Liver (tissue), 9 donors: ENCODE results near the gene CRYBG1. TPM values are rescaled to one million over a fixed set of nuclear protein-coding genes. Genes with fewer than 3 reads are reported as not detected.

Experiments used
- DNase-seq: peaks from one replicate; pipeline ENCODE4 v3.0.0-alpha.2; 2017; ENCODE audit warnings: low spot score
- H3K27ac ChIP-seq, 2 donors: one replicate each; pipeline ENCODE4 v1.7.0; 2013; ENCODE audit warnings: inconsistent platforms in 2 of 2, low read length in 2 of 2, control low read depth in 1 of 2, low read depth in 1 of 2, mild to moderate bottlenecking in 1 of 2
- H3K27me3 ChIP-seq, 4 donors: one replicate each; pipeline versions ENCODE4 v1.6.1 to v1.7.0; 2013; ENCODE audit warnings: low read length in 3 of 4, inconsistent platforms in 1 of 4, mild to moderate bottlenecking in 1 of 4, moderate library complexity in 1 of 4; ENCODE audit not compliant: control insufficient read depth in 4 of 4, insufficient read depth in 4 of 4
- H3K36me3 ChIP-seq, 4 donors: one replicate each; pipeline versions ENCODE4 v1.6.1 to v1.7.0; 2013; ENCODE audit warnings: low read length in 3 of 4, mild to moderate bottlenecking in 3 of 4, low read depth in 1 of 4, moderate library complexity in 1 of 4; ENCODE audit not compliant: control insufficient read depth in 4 of 4, insufficient read depth in 3 of 4
- H3K4me1 ChIP-seq, 4 donors: one replicate each; pipeline versions ENCODE4 v1.6.1 to v1.7.0; 2013; ENCODE audit warnings: low read length in 3 of 4, mild to moderate bottlenecking in 3 of 4, moderate library complexity in 1 of 4; ENCODE audit not compliant: control insufficient read depth in 4 of 4, insufficient read depth in 4 of 4
- H3K4me3 ChIP-seq, 3 donors: one replicate each; pipeline versions ENCODE4 v1.6.1 to v1.7.0; 2013; ENCODE audit warnings: low read length in 3 of 3, control low read depth in 1 of 3, low read depth in 1 of 3, mild to moderate bottlenecking in 1 of 3
- H3K9ac ChIP-seq, 2 donors: one replicate each; pipeline ENCODE4 v1.7.0; 2013; ENCODE audit warnings: low read length in 2 of 2, mild to moderate bottlenecking in 2 of 2, moderate library complexity in 2 of 2, control low read depth in 1 of 2, low read depth in 1 of 2
- H3K9me3 ChIP-seq, 4 donors: one replicate each; pipeline versions ENCODE4 v1.6.1 to v1.7.0; 2013; ENCODE audit warnings: low read length in 3 of 4; ENCODE audit not compliant: control insufficient read depth in 4 of 4
- CTCF ChIP-seq: fragments of 150-350 bp; IDR thresholded peaks from 2 replicates; pipeline ENCODE4 v1.5.1; 2017; ENCODE audit warnings: improper control_type of control experiment, low read depth, low read length; ENCODE audit not compliant: missing input control
- EGR1 ChIP-seq, 2 donors: IDR thresholded peaks; 2 replicates each; pipeline ENCODE4 v1.6.1; 2016 to 2018; ENCODE audit warnings: antibody characterized with exemption in 2 of 2, low read depth in 2 of 2
- FOXA1 ChIP-seq: IDR thresholded peaks from 2 replicates; pipeline ENCODE4 v1.6.1; 2016; ENCODE audit warnings: antibody characterized with exemption
- GABPA ChIP-seq, 2 donors: IDR thresholded peaks in 1 of 2; conservative IDR thresholded peaks in 1 of 2; 2 replicates each; pipeline ENCODE4 v1.6.1; 2016; ENCODE audit warnings: antibody characterized with exemption in 2 of 2, mild to moderate bottlenecking in 1 of 2, moderate library complexity in 1 of 2
- HNF4A ChIP-seq, 2 donors: conservative IDR thresholded peaks; 2 replicates each; pipeline ENCODE4 v1.6.1; 2016; ENCODE audit warnings: antibody characterized with exemption in 2 of 2, mild to moderate bottlenecking in 2 of 2
- HNF4G ChIP-seq: IDR thresholded peaks from 2 replicates; pipeline ENCODE4 v1.6.1; 2016; ENCODE audit warnings: antibody characterized with exemption
- JUND ChIP-seq, 2 donors: IDR thresholded peaks; 2 replicates each; pipeline ENCODE4 v1.6.1; 2016; ENCODE audit warnings: antibody characterized with exemption in 2 of 2
- MAX ChIP-seq: IDR thresholded peaks from 2 replicates; pipeline ENCODE4 v1.6.1; 2016; ENCODE audit warnings: antibody characterized with exemption
- NR2F2 ChIP-seq: IDR thresholded peaks from 2 replicates; pipeline ENCODE4 v1.6.1; 2016; ENCODE audit warnings: antibody characterized with exemption
- RAD21 ChIP-seq, 2 donors: IDR thresholded peaks; 2 replicates each; pipeline ENCODE4 v1.6.1; 2016; ENCODE audit warnings: antibody characterized with exemption in 2 of 2, mild to moderate bottlenecking in 2 of 2
- REST ChIP-seq: IDR thresholded peaks from 2 replicates; pipeline ENCODE4 v1.6.1; 2016; ENCODE audit warnings: antibody characterized with exemption, mild to moderate bottlenecking
- RXRA ChIP-seq, 2 donors: IDR thresholded peaks; 2 replicates each; pipeline ENCODE4 v1.6.1; 2017 to 2018; ENCODE audit warnings: antibody characterized with exemption in 2 of 2, mild to moderate bottlenecking in 1 of 2
- SP1 ChIP-seq: IDR thresholded peaks from 2 replicates; pipeline ENCODE4 v1.6.1; 2018; ENCODE audit warnings: antibody characterized with exemption, mild to moderate bottlenecking
- TAF1 ChIP-seq: conservative IDR thresholded peaks from 2 replicates; pipeline ENCODE4 v1.6.1; 2016; ENCODE audit warnings: antibody characterized with exemption, mild to moderate bottlenecking
- ZBTB33 ChIP-seq: IDR thresholded peaks from 2 replicates; pipeline ENCODE4 v1.6.1; 2016; ENCODE audit warnings: antibody characterized with exemption
- WGBS: extraction: QIAGEN DNeasy Blood & Tissue Kit; methylation state at CpG from one replicate; pipeline ENCODE4 v1.1.7; 2013; 5-methylcytosine and 5-hydroxymethylcytosine counted together
- polyA plus RNA-seq, 2 donors: library from polyadenylated mRNA; stranded (reverse) in 1 of 2; unstranded in 1 of 2; fragments of 200-250 nt in 1 of 2; fragments of >200 nt in 1 of 2; fragmentation: Nextera tagmentation in 1 of 2; extraction: Ambion mirVana in 1 of 2; gene quantifications; one replicate each; pipeline versions ENCODE4 v1.2.1 to v1.2.3, GENCODE V29; 2013 to 2015
- total RNA-seq, 2 donors: library from RNA; depleted of rRNA; stranded (reverse); fragments of >200 nt; gene quantifications; one replicate each; pipeline ENCODE4 v1.2.3, GENCODE V29; 2014
- donor health status: healthy.
- donor health status: healthy.
- donor health status: healthy.
- donor health status: healthy.
- donor health status: healthy.

CRYBG1 gene
- total and polyA plus RNA-seq, 4 donors = 2.3 to 8.7 (median 4.0) TPM

GRCh38 chr6:106446983-106447382, 86.5 kb downstream of the CRYBG1 start:
- Histone ChIP-seq H3K27ac (no peak overlapping the region), H3K9ac (no peak overlapping the region), H3K9me3 (no peaks in the 10 kb centered on the region), H3K36me3 (no peaks in the 10 kb centered on the region), H3K4me3 (no peak overlapping the region), H3K4me1 (peaks cover 0 to 12% (median 6%) of the 10 kb centered on the region in 4 donors), H3K27me3 (peaks cover 0 to 3% (median 0%) of the 10 kb centered on the region in 4 donors)
- DNase-seq = no peak
- WGBS = 27% methylated on average over 2 of the region's 2 CpGs
- TF ChIP-seq EGR1 (IDR thresholded peaks at IDR 0.05; ENCODE audit: low read depth in 2 of 2) (no peak), HNF4G (no peak), MAX (no peak), JUND (IDR thresholded peaks at IDR 0.05) (no peak), REST (no peak), SP1 (no peak)

GRCh38 chr6:106448000-106448426, 87.5 kb downstream of the CRYBG1 start:
- H3K4me1 ChIP-seq = peaks cover 0 to 12% (median 6%) of the 10 kb centered on the region in 4 donors
- H3K9me3 ChIP-seq = no peaks in the 10 kb centered on the region
- no peak overlapping the region for H3K4me3 ChIP-seq
- H3K27me3 ChIP-seq = peaks cover 0 to 3% (median 0%) of the 10 kb centered on the region in 4 donors
- WGBS = 74% methylated on average over 6 of the region's 6 CpGs
- H3K36me3 ChIP-seq = no peaks in the 10 kb centered on the region
- DNase-seq = no peak
- TF ChIP-seq HNF4G (no peak), FOXA1 (no peak), MAX (no peak), TAF1 (no peak), CTCF (no peak), HNF4A (conservative IDR thresholded peaks at IDR 0.05) (no peak), GABPA (IDR thresholded peaks at IDR 0.05 in 1 of 2, conservative IDR thresholded peaks at IDR 0.05 in 1 of 2) (no peak)
- no peak overlapping the region for H3K9ac ChIP-seq
- H3K27ac ChIP-seq = no peak overlapping the region

- no peaks in the 10 kb centered on the region for H3K27me3 ChIP-seq
- no peak for DNase-seq
- H3K27ac ChIP-seq = no peak overlapping the region
- TF ChIP-seq RAD21 (IDR thresholded peaks at IDR 0.05) (no peak), EGR1 (IDR thresholded peaks at IDR 0.05; ENCODE audit: low read depth in 2 of 2) (no peak), NR2F2 (no peak), RXRA (IDR thresholded peaks at IDR 0.05) (no peak), SP1 (no peak), ZBTB33 (no peak), REST (no peak), JUND (IDR thresholded peaks at IDR 0.05) (no peak)
- no peak overlapping the region for H3K9ac ChIP-seq
- WGBS = 27% methylated on average over 2 of the region's 2 CpGs
- peaks cover 0 to 12% (median 6%) of the 10 kb centered on the region in 4 donors for H3K4me1 ChIP-seq
- H3K4me3 ChIP-seq = no peak overlapping the region
- H3K36me3 ChIP-seq = no peaks in the 10 kb centered on the region
- no peaks in the 10 kb centered on the region for H3K9me3 ChIP-seq
Observed at GRCh38 chr6:106450653-106451052, 90.1 kb downstream of the CRYBG1 start.
